Measurements from ENCODE around the gene INKA2.

The INKA2 gene

DNA sequence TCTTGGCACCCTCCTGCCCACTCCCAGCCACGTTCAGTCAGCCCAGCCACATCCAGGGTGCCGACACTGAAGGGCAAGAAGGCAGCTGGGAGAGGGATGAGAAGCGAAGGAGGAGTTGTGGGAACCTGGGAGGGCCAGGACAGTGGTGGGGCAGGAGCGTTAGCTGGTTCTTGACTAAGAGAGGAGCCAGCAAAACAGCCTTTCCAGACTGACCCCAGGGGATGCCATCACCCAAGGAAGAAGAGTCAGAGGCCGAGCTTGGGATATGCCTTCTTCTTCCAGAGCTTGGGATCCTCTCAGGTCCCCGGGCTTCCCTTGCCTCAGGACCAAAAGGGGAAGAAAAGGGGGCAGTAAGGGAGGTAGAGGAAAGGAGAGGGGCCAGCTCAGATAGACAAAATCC lies 7.2 kb downstream of the INKA2 start:
- no peak for DNase-seq

DNA sequence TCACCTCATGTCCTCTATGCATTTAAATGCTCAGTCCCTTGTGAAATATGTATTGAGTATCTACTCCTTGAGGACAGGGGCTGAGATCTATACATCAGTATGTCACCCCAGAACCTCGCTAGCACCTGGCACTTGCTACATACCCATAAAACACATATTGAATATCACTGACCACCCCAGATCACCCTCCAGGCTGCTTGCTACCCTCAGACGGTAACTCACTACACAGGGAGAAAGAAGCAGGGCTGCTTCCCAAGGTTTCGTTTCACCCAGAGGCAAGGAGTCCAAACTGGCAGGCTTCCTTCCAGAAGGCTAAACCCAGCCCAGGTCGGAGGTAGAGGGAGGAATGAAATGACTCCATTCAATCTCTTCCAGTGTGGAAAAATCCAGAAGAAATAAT lies 8.5 kb downstream of the INKA2 start:
- DNase-seq: no peak

GRCh38 chr1:111729946-111730681 lies 9.1 kb downstream of the INKA2 start:
- DNase-seq: no peak

GRCh38 chr1:111729271-111729921 lies 9.8 kb downstream of the INKA2 start:
- DNase-seq: no peak

DNA sequence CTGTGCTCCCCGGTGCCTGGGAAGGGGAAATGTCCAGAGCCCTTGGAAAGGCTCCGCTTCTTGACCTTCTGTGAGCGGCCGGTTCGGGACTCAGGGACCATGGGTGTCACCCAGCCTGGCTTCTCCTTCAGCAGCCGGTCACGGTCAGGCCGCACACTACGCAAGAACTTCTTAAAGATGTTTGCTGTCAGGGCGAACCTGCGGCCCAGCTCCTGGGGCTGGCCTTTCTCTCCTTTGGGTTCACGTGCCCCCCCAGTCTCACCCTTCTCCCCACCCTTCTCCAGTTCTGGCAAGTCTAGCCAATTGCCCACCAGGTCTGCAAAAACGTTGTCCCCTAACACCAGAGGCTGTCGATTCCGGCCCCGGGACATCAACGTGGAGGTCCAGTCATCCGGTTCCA lies 12.1 kb downstream of the INKA2 start:
- no peak for DNase-seq

DNA sequence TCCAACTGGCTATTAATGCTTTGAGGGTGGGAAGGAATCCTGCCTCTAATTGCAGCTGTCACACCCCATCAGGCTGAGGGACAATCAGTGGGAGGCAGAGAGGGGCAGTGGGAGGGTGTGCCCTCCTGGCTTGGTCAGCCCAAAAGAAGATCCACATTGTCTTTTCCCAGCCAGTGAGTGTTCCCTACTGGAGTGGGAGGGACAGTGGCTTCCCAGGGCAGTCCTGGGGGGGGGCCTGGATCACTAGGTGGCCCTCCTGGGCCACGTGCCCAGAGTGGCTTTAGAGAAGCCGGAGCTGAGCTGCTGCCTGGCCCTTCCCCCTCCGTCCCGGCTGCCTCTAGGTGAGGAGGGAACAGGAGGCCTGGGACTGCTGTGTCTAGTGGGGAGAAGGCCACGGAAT lies 14.0 kb downstream of the INKA2 start:
- no peak for DNase-seq

DNA sequence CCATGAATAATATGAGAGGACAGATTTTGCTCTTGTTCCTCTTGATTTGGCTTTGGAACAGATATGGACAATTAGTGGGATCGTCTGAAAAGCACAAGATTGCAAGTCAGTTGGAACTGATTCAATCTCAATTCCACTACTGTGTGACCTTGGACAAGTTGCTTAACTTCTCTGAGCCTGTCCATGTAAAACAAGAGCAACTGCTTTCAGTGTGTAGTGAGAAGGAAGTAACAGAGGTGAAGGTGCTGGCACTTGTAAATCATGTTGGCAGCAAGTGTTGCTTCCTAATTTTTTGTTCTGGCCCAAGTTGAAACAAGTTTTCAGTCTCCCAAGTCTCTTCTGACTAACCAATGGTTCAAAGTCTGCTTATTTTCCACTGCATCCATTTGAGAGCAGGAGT lies 15.3 kb downstream of the INKA2 start:
- DNase-seq: no peak

DNA sequence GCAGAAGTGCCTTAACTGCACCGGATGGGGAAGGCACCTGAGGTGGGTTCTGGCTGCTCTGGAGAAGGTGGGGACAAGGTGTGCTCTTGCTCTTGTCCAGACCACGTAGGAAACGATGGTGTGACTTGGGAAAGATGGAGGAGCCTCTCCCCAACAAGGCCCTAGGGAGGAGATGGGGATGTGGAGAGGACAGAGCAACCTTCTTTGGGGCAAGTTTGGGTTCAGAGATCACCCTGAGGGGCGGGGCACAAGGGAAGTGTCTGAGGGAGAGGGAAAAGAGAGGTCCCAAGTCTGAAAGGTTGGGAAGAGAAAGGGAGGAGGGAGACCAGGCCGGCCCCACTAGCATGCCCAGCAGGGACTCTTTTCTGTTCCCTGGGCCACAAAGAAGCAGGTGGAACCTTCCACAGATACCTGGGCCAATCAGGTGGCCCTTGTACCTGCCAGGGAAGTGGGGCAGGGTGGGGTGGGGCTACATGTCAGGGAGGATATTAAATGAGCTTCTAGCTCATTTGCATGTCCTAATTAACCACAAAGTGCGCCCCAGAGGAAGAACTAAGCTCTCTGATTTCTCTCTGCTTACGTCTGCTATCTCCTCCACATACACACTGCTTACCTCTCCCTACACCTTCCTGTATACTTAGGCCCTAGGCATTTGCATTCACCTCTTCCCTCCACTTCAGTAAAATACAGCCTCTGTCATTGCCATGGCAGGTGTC lies 15.9 kb downstream of the INKA2 start:
- no peak for DNase-seq

DNA sequence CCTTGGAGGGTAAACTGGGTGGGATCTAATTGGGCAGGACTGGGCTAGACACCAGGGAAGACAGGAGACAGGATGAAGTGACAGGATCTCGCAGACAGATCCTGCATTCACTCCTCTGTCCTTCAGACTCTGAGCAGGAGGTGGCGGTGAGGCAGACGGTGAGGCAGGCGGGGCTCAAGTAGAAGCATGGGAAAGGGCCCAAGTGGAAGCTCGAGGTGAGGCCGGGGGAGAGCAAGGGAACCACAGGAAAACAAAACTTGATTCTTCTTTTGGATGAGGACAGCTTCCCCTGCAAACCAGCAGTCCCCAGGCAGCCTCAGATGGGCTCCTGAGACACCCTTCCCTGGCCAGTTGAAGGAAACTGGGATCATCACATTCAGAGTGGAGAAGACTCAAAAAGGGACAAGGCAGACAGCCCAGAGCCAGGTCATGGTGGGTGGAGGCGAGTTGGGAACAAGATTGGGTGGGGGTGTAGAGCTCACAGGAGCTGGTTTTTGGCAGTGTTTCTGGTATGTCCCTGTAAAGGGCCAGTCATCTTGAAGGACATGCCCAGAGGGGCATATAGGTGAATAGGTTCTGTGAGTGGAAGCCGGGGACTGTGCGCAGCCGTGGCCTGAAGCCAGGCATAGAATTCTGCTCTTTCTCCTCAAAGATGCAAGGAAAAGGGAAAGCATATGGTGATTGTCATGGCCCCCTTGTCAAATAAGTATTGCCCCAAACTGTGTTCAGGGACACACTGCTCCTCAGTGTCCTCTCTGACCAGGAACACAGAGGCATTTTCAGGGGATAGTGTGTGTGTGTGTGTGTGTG lies 18.0 kb downstream of the INKA2 start:
- no peak for DNase-seq

DNA sequence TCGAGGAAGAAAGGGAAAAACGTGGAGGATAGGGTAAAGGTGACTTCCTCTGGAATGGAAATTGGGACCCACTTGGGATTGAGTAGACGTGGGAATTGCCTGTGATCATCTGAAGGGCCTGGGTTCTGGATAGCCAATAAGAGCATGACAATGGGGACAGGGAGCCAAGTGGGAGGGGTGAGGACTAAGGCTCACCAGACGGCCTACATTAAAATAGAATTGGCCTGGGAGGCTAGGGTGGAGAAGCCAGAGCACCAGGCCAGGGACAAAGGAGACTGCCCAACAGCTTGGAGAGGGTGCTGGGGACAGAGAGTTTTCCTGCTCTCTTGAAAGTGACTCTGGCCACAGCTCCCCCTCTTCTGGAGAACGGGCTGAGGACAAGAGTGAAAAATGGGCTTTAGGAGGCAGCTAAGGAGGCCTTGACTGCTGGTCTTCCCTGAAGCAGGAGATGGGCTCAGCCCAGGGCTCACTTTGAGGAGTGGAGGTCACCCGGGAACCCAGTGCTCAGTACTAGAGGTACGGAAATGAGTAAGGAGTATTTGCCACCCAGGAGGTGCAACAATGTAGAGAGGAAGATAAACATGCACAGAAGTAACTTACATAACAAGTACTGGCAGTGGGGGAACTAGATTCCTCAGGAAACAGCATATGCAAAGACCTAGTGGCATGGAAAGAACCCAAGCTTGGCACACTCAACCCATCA lies 18.8 kb downstream of the INKA2 start:
- no peak for DNase-seq

- no peak for DNase-seq
Measured at GRCh38 chr1:111719674-111720132, 19.5 kb downstream of the INKA2 start.

DNA sequence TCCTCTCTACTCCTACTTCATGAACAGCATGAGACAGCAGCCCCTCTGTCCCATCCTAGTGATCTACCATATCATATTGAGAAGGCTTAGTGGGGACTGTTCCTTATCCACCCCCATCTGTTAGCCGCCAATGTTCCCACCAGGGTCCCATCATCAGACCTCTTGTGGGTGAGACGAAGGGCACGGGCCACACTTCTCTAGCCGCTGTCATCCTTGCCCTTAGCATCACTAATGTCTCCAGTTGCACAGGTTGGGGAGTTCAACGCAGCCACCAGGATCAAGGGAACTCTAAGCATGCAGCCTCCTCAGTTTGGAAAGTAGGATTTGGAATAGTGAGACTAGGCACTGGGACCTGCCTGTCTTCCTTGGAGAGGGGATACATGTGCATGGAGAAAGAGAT lies 20.1 kb downstream of the INKA2 start:
- no peak for DNase-seq

- DNase-seq: no peak
Measured at GRCh38 chr1:111717450-111717849, 21.7 kb downstream of the INKA2 start.

DNA sequence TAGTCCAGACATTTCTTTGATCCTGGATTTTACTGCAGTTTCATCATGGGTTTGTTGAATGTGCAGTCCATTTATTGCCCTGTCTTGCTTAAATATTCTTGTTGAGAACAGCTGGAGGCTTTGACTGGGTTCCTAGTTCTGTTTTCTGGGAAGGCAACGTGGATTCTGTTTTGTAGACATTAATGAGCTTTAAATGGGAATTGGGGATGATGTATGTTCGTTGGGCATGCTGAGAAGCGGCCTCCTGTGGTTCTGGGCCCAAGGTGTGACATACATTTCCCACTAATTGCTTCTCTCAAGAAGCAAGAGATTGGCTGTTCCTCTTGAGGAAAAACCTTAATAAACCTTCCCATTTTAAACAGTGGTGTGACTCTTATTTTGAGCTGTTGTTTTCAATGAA lies 22.9 kb downstream of the INKA2 start:
- no peak for DNase-seq

DNA sequence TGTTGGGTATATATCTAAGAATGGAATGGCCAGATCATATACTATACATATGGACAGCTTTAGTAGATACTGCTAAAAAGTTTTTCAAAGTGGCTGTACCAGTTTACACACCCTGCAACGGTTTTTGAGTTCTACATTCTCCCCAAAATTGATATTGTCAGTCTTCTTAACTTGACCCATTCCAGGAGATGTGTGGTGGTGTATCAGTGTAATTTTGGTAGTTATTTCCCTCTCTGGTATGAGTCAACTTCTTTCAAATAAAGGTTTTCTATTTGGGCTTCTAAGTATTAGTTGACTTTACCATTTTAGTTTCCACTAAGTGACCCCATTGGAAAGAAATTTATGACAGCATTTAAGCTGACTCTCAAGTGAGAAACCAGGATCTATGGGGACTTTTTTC lies 29.2 kb downstream of the INKA2 start:
- no peak for DNase-seq

- DNase-seq: no peak
Measured at GRCh38 chr1:111707906-111708305, 31.3 kb downstream of the INKA2 start.

DNA sequence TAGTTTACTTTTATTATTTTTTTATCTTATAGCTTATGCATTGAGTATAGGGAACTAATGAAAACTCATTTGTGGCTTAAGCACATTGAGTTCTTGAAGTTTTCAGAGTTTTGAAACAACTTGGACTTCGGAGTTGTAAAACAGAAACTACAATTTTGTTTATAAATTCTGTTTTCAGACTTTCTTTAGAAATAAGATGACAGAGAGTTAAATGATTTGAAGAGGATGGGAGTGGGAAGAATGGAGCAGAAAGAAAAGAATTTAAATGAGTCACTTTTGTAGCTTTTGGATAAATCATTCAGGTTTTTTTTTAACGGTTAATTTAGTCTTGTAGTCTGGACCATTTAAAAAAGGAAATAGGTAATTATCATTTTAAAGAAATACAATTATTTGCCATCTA lies 32.3 kb downstream of the INKA2 start:
- DNase-seq: no peak

DNA sequence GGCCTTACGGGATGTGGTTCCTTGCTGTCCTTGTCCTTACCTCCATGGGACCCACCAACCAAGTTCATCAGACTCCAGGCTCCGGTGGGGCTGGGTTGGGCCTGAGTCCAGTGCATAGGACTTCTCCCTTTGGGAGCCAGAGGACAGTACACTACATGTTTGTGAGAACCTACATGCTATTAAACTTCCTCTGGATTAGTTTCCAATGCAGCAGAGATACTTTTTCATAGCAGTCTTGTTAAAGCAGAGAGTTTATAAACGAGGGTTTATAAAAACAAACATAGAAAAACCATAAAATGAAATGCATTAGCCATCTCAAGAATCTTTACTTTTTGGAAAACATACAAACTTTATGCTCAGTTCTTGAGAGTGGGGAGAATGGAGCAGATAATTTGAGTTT lies 33.4 kb downstream of the INKA2 start:
- DNase-seq: no peak

DNA sequence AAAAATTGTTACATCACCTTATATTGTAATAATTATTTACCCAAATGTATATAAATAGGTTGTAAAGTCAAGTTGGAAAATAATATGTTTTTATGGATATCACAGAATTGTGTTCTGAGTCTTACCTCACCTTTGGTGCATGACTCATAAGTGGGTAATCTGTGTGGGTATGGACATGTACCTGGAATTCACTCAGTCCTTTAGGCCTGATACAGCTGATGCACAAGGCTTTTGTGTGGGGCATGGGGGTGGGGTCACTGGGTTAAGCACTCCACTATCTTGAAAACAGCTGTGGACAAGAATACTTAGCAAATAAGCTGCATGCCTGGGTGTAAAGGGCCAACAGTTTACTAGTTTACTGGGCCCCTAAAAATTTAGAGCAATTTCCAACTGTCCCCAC lies 34.4 kb downstream of the INKA2 start:
- DNase-seq: no peak

GRCh38 chr1:111704240-111704639 lies 35.0 kb downstream of the INKA2 start:
- DNase-seq: no peak

DNA sequence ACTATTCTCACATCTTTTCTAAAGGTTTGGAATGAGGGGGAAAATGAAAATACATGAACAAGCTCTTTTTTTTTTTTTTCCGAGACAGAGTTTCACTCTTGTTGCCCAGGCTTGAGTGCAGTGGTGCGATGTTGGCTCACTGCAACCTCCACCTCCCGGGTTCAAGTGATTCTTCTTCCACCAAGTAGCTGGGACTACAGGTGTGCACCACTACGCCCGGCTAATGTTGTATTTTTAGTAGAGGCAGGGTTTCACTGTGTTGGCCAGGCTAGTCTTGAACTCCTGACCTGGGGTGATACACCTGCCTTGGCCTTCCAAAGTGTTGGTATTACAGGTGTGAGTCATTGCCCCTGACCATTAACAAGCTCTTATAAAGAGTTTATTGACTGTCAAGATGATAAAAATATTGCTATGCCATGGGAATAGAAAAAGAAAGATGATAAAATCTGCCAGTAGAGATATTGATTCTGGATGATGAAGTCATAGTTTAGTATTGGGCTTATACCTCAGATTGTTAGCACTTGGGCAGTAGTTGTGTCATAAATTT lies 36.6 kb downstream of the INKA2 start:
- DNase-seq: no peak

- no peak for DNase-seq
Measured at GRCh38 chr1:111699268-111699667, 39.9 kb downstream of the INKA2 start.

Data from cerebellar nuclear complex (tissue), 1 donor.